ENCODE data around the gene COPS3.

COPS3 gene

DNA sequence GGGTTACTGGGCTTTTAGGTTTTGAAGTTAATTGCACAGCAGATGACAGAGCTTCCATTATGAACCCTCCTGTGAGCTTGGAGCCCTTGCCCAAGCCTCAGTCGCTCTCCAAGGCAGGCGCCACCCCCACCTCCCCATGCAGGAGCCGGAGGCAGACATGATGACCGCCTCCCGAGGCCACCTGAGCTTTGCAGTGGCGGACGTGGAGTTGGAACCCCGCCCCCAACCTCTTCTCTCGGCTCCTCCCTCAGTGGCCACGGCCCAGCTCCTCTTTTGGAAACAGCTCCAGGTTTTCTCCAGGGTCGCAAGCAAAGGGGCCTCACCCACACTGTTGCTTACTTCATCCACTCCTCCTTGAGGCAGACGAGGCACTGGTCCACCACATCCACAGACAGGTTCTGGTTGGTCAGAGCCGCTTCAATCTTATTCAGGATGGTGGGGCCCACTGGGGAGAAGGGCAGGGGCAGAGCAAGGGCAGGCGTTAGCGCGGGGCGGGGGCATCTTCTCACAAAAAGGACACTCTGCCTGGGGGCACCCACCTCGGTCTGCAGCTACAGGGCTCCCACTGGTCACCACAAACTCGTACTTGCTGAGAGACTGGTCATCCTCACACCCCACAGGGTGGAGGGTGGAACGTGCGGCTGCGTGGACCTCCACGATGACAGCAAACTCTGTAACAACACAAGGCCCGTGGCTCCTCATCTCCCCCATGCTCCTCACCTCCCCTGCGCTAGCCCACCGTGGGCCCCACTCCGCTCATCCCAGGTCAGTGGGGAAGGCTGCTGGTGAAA, 66.2 kb downstream of the COPS3 start:
- no peak for DNase-seq

DNA sequence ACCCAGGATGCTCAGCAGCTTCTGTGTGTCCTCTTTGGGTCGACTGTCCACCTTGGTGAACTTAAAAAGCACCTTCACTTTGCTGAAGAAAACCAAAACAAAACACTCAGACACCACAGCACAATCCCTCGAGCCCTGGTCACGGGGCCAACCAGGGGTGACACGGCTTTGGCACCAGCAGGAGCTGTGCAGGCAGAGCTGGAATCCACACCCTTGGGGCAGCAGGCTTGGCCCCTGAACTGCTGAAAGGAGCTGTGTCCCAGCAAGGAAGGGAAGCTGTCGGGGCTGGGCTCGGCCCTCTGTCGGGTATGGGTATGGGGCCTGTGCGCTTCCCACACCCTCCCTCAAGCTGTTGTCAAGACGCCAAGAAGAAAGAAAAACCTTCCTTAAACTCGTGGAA, 67.3 kb downstream of the COPS3 start:
- no peak for DNase-seq

DNA sequence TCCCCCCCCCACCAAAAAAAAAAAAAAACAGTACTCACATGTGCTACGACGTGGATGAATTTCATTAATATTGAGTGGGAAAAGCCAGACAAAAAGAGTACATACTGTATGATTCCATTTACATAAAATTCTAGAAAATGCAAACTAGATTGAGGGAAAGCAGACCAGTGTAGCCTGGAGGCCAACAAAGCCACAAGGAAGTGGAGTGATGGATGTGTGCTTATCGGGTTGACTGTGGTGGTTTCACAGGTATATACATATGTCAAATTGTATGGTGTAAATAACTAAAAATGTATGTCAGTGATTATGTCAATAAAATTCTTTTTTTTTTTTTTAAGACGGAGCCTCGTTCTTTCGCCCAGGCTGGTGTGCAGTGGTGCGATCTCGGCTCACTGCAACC, 73.0 kb downstream of the COPS3 start:
- DNase-seq, result no peak

DNA sequence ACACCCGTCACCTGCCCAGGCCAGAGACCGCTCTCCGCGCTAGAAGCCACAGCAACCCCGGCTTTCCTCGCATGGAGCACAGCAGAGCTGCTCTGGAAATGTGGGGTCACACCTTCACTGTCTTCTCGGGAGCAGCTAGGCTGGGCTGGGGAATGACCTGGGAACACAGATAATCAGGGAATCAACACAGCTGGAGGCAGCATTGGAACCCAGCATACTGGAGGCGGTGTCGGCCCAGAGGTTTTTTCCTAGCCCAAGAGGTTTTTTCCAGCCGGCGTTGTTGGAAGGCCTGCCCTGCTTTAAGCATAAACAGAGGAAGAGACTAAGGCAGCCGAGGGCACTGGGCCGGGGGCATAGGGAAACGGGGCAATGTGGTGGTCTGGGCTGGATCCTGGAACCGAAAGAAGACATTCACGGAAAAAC, 74.1 kb downstream of the COPS3 start:
- DNase-seq, result no peak

DNA sequence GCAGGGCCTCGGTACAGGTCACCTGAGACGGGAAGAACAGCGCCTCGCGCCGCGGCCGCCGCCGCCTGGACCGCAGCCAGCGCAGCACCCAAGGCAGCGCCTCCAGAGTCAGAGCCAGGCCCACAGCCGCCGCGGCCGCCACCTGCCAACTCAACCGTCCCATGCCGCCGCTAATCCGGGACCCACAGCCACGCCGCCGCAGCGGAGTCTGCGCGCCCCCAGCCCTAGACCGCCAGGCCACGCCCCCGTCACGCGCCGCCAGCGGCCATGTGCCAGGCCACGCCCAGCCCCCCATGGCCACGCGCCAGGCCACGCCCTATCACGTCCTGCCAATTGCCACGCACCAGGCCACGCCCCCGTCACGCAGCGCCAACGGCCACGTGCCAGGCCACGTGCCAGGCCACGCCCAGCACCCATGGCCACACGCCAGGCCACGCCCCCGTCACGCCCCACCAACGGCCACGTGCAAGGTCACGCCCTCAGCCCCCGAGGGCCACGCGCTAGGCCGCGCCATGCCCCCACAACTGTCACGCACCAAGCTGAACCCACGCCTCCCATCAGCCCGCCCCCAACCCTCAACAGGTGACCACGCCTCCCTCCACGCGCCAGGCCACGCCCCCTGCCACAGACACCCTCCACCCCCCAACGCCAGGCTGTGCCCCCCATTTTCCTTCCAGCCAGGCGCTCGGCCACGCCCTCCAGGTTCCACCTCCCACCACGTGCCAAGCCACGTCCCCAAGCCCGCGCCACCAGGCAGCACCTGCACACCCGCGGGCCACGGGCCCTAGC, 74.7 kb downstream of the COPS3 start, which contains the start of gene PLD6:
Gene PLD6, minus strand, starts transcription at position 210 of the 789 bp plus-strand sequence. Its CDS starts 47 bp downstream, at position 163.
- DNase-seq, result peak; percentile 92

DNA sequence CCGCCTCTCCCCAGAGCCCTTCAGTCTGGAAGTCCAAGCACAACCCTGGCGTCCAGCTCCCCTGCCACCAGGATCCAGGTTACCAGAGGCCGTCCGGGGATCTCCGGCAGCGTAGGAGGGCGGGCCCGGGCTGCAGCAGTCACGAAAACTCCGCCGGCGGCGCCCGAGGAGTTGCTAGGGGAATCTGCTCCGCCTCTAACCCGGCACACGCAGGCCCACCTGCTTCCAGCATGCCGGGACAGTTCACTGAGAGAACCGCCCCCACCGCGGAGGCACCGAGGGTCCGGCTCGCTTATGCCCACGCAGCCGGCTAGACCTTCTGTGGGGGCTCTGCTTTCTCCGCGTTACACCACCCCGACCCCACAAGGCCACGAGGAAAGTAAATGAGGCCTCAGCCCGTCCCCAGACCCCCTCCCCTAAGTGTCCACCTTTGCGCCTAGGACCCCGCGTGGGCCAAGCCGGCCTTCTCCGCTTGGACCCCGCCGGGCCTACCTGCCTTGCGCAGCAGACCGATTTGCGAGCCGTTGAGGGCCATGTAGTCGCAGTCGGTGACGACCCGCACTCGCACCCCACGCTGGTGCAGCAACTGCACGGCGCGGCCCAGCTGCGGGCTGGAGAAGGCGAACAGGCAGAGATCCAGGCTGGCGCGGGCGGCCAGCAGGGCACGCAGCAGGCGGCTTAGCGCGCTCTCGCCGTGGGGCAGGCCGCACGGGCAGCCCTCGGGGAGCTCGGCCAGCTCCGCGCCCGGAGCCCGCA, 75.5 kb downstream of the COPS3 start:
- DNase-seq, result peak; percentile 80

DNA sequence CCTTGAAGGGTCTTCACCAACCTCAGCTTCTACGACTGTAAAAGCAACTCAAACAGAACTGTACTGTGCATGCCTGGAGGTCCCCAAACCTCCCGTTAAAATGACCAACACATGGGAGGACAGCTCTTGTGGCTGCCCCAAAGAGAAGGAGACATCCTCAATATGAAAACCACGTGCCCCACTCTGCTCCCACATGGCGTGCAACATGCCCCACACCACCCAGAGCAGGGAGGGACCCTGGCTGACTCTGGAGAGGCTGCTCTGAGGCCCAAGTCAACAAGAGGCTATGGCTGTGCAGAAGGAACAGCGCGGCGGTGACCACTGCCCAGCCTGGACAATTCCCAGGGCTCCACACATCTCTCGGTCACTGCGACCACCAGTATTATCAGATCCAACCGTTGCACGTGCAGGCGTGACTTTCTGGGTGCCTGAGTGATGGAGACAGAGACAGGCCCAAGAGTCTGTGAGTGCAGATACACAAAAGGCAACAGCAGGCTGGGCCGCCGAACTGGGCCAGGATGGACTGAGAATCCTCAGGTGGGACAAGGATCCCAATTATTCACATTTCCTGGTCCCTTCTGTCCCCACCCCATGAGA, 76.3 kb downstream of the COPS3 start:
- DNase-seq, result peak; percentile 31

DNA sequence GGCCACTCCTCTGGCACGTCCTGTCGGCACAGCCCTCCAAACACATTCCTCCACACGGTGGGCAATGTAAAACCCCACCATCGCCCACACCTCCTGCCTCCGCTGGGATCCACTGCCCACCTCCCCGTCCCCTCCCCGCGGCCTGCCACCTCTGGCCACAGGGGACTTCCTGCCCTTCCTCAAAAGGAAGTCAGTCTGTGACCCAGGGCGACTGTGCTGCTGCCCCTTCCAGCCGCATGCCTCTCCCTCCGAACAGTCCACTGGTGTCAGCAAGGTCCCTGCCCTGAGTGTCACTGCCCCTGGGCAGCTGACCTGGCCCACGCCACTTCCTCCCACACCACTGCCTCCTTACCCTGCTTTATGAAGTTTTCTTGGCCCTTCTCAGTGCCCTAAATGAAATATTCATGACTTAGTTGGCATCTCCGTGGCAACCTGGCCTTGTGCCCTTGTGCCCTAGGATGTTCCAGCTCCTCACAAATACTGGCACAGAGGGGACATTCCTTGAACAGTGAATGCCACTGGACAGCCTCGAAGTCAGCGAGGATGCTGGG, 76.9 kb downstream of the COPS3 start:
- DNase-seq, result no peak

DNA sequence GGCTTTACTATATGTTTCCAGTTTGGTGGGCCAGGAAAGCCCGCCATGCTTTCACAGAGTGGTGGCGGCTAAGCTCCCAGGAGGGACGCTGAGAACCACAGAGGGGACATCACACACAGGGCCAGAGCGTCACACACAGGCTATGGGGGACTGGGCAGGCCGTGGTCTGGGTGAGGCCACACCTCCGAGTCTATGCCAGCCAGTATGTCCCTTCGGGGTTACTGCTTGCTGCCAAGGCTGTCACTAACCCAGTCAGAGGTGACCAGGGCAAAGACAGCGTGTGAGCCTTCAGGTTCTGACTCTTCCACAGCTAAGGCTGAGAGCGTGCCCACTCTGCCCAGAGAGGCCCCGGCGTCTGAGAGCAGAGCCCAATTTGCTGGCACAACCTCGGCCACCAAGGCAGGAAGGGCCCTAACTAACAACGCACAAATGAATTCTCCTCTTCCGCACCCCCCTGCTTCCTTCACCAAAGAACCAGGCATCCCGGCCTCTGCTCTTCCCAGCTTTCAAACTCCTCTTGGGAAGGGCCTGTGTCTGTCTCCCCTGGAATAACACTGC, 77.8 kb downstream of the COPS3 start:
- no peak for DNase-seq

DNA sequence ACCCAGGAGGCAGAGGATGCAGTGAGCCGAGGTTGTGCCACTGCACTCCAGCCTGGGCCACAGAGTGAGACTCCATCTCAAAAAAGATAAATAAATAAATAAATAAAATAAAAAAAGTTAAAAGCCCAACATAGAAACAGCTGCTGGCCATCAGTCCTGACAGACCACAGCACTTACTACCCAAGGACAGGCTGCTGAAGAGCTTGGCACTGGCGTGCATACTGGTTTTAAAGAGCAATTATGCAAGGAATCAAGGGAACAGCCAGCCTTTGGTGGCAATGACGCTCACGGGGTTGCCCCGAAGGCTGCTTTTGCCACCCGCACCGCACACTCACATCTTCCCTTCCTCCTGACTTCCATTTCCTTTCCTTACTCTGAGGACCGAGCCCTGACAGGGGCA, 79.1 kb downstream of the COPS3 start:
- no peak for DNase-seq

DNA sequence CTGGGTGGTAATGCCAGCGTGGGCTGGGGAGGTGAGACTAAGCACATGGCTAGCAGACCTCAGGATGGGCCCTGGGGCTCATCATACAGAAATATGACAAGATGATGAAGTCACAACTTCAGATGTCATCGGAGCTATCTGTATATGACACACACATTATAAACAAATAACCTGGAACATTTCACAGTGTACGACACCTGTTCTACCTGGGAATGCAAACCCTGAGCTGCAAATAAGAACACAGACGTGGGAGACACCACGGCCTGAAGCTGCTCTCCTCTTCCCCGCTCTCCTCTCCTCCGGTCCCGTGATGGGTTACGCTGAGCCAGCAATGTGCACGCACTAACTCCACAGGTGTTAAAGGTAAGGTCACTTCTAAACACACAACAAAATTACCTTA, 79.8 kb downstream of the COPS3 start:
- DNase-seq, result no peak

DNA sequence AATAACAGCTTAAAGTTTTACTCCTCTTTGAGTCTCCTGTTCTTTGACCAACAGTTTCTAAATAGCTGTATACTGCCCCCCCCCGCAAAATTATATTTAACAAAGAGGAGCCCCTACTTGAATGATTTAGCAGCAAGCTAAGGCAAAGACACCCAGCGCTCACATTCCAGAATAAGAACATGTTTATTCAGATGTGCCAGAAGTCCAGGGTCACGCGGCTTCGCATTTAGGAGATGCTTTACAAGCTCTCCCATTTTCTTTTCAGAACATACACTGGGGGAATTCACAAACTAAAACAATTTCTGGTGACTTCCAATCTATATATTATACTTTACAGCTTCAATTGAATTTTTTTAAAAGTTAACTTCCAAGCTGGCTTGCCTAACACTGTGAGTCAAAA, 80.2 kb downstream of the COPS3 start:
- no peak for DNase-seq

DNA sequence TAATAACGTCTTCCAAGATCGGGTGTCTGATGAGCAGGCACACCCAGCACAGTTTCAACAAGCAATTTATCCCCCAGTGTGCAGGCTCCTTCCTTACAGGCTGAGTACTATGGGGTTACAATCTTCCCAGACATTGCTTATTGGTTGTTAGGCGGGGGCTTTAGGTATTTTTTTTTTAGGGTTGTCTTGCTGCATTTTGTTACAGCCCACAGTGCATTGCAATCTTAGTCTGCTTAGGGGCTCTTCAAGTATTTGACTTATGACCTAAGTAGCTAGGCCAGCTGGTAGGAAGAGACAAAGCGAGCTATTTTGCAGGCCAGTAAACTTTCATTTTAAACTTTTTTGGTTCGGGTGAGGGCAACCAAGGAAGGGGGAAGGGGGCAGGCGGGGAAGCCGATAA, 80.7 kb downstream of the COPS3 start:
- DNase-seq, result no peak

DNA sequence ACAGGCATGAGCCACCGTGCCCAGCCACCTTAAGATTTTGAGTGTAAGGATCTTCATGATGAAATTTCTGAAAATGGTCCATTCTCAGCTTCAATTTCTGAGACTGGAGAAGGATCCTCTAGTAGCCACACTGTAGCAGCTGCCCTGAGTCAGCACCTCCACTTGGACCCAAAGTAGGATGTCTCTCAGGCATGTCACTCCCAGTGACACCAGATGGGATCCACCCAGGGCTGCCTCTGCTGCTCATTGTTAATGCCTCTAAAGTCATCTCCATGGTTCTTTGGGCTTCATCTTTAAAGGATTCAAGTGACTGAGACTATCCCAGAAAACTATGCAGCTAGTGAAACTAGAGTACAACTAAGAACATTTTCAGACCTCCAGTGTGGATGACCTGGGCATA, 82.8 kb downstream of the COPS3 start:
- no peak for DNase-seq

DNA sequence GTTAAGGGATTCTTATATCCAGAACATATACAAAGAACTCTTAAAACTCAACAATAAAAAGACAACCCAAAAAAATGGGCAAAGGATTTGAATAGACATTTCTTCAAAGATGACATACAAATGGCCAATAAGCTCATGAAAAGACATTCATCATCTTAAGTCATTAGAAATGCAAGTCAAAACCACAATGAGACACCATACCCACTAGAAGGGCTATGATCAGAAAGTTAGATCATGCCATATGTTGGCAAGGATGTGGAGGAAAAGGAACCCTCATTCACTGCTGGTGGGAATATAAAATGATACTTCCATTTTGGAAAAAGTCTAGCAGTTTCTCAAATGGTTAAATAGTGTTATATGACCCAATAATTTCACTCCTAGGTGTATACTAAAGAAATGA, 84.3 kb downstream of the COPS3 start:
- DNase-seq, result no peak
